Stomach smooth muscle (tissue), 2 donors: Measurements from ENCODE around the gene TNS4.
A peak's percentile ranks its signal among the peaks of the same experiment; 100 is the strongest.

Source experiments
- H3K27ac ChIP-seq: one replicate; pipeline ENCODE4 v1.7.0; 2013; ENCODE audit warnings: mild to moderate bottlenecking, low read length, inconsistent platforms
- H3K27me3 ChIP-seq, 2 donors: one replicate each; pipeline ENCODE4 v1.7.0; 2013; ENCODE audit warnings: low read length in 2 of 2; ENCODE audit not compliant: insufficient read depth in 2 of 2, control insufficient read depth in 1 of 2
- H3K36me3 ChIP-seq, 2 donors: one replicate each; pipeline ENCODE4 v1.7.0; 2013; ENCODE audit warnings: low read length in 2 of 2; ENCODE audit not compliant: control insufficient read depth in 2 of 2, insufficient read depth in 2 of 2
- H3K4me1 ChIP-seq: one replicate; pipeline ENCODE4 v1.7.0; 2013; ENCODE audit warnings: low read length; ENCODE audit not compliant: control insufficient read depth, insufficient read depth
- H3K4me3 ChIP-seq, 2 donors: one replicate each; pipeline ENCODE4 v1.7.0; 2013; ENCODE audit warnings: low read length in 2 of 2
- H3K9ac ChIP-seq, 2 donors: one replicate each; pipeline ENCODE4 v1.7.0; 2013; ENCODE audit warnings: low read length in 2 of 2, mild to moderate bottlenecking in 1 of 2
- H3K9me3 ChIP-seq, 2 donors: one replicate each; pipeline ENCODE4 v1.7.0; 2013; ENCODE audit warnings: low read length in 2 of 2; ENCODE audit not compliant: control insufficient read depth in 2 of 2
- donor health status: healthy.
- donor health status: Pancreatic carcinoma.

The TNS4 gene

DNA sequence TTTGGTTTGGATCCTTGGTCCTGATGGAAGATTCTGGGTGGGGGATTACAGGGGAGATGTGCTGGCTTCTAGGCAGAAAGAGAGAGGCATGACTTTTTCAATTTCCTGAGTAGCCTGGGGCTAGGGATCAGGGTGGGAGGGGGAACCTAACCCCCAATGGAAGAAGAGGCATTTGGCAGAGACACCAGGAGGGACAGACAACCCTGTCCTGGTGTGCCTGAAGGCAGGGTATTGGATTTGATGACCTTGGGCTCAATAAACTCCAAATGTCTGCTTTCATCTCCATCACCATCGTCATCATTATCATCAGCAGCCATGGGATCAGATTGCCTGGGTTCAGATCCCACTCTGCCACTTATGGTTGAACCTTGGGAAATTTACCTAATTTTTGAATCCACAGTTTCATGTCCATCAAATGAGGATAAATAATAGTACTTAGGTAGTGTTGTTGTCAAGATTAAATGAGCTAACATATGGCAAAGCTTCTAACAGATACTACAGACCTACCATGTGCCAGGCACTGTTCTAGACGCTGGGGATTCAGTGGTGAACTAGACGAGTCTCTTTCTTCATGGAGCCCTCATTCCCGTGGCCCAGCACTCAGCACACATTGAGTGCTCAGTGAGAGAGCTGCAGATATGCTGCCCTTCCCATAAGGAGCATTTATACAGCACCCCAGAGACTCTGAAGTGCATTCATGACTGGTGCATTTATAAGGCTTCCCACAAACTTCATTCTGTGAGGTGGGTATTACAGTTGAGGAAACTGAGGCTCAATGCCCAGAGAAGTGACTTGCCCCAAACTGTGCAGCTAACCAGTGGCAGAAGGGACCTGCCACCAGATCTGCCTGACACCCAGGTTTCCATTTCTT, 31.4 kb downstream of the TNS4 start:
- H3K9me3 ChIP-seq: no peaks in the 10 kb centered on the region
- H3K27me3 ChIP-seq: no peaks in the 10 kb centered on the region
- H3K4me3 ChIP-seq: no peak overlapping the region
- peaks cover 47% of the 10 kb centered on the region for H3K4me1 ChIP-seq
- no peak overlapping the region for H3K9ac ChIP-seq
- no peaks in the 10 kb centered on the region for H3K36me3 ChIP-seq
- H3K27ac ChIP-seq: peak overlapping the region; percentile 93

GRCh38 chr17:40468560-40468959, 32.9 kb downstream of the TNS4 start:
- Histone ChIP-seq H3K9me3 (no peaks in the 10 kb centered on the region), H3K4me3 (no peak overlapping the region), H3K27ac (no peak overlapping the region), H3K36me3 (no peaks in the 10 kb centered on the region), H3K27me3 (no peaks in the 10 kb centered on the region), H3K4me1 (peaks cover 40% of the 10 kb centered on the region), H3K9ac (no peak overlapping the region)

DNA sequence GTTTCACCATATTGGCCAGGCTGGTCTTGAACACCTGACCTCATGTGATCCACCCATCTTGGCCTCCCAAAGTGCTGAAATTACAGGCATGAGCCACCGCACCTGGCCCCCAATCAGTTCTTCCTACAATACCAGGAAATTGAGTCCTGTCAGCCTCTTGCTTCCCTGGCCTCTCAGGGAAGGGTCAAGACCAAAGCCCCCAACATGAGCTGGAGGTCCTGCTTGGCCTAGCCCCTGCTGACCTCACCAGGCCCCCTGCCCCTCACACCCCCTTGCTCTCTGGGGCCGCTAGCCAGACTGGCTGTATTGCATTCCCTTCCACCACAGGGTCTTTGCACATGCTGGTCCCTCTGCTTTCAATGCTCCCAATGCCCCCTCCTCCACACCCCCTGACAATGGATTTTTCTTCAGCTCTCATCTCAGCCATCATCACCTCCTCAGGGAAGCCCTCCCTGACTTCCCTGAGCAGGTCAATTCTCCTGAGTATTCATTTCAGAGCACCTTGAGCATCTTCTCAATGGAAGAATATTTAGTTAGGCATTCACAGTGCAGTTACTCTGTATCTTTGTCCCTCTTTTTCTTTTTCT, 34.0 kb downstream of the TNS4 start:
- Histone ChIP-seq H3K9me3 (no peaks in the 10 kb centered on the region), H3K9ac (no peak overlapping the region), H3K27ac (no peak overlapping the region), H3K4me3 (no peak overlapping the region), H3K36me3 (no peaks in the 10 kb centered on the region), H3K27me3 (no peaks in the 10 kb centered on the region), H3K4me1 (peaks cover 39% of the 10 kb centered on the region)

DNA sequence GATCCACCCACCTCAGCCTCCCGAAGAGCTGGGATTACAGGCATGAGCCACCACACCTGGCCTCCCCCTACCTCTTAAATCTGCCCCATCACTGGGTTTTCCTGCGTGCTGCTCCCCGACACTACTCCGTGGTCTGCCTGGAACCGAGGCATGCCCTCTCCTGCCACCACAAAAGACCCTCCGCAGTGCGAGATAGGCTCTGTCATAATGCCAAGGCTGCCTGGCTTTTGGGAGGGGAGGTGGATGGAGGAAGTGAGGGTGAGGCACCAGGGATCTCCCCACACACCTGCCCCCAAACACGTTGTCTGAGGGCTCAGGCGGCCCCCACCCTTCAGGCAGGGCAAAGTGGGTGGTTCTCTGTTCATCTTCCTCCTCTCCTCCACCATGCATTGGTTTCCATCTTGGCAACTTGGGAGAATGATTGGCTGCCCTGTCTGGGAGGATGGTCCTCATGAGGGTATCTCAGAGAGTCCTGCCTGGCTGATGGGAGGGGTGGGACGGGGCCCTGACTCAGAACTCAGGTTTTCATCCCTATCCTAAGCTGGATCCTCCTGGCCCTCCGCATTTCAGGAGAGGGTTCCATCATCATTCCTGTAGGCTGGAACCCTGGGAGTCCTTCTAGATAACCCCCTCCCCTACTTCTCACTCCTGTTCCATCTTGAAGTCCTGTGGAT, 35.0 kb downstream of the TNS4 start:
- H3K27ac ChIP-seq: no peak overlapping the region
- H3K4me3 ChIP-seq: no peak overlapping the region
- no peaks in the 10 kb centered on the region for H3K36me3 ChIP-seq
- no peaks in the 10 kb centered on the region for H3K27me3 ChIP-seq
- no peaks in the 10 kb centered on the region for H3K9me3 ChIP-seq
- H3K9ac ChIP-seq: no peak overlapping the region
- H3K4me1 ChIP-seq: peaks cover 39% of the 10 kb centered on the region

GRCh38 chr17:40464392-40464855, 37.0 kb downstream of the TNS4 start:
- H3K27ac ChIP-seq: no peak overlapping the region
- H3K36me3 ChIP-seq: no peaks in the 10 kb centered on the region
- H3K27me3 ChIP-seq: no peaks in the 10 kb centered on the region
- H3K9ac ChIP-seq: no peak overlapping the region
- H3K4me3 ChIP-seq: no peak overlapping the region
- H3K9me3 ChIP-seq: no peaks in the 10 kb centered on the region
- H3K4me1 ChIP-seq: peaks cover 45% of the 10 kb centered on the region

- H3K36me3 ChIP-seq: peaks cover under 1% of the 10 kb centered on the region in 2 donors
- H3K9ac ChIP-seq: no peak overlapping the region
- no peaks in the 10 kb centered on the region for H3K9me3 ChIP-seq
- peaks cover 57% of the 10 kb centered on the region for H3K4me1 ChIP-seq
- no peak overlapping the region for H3K4me3 ChIP-seq
- peak overlapping the region; percentile 77 for H3K27ac ChIP-seq
- H3K27me3 ChIP-seq: no peaks in the 10 kb centered on the region
Observed at GRCh38 chr17:40463122-40463550, 38.3 kb downstream of the TNS4 start.

DNA sequence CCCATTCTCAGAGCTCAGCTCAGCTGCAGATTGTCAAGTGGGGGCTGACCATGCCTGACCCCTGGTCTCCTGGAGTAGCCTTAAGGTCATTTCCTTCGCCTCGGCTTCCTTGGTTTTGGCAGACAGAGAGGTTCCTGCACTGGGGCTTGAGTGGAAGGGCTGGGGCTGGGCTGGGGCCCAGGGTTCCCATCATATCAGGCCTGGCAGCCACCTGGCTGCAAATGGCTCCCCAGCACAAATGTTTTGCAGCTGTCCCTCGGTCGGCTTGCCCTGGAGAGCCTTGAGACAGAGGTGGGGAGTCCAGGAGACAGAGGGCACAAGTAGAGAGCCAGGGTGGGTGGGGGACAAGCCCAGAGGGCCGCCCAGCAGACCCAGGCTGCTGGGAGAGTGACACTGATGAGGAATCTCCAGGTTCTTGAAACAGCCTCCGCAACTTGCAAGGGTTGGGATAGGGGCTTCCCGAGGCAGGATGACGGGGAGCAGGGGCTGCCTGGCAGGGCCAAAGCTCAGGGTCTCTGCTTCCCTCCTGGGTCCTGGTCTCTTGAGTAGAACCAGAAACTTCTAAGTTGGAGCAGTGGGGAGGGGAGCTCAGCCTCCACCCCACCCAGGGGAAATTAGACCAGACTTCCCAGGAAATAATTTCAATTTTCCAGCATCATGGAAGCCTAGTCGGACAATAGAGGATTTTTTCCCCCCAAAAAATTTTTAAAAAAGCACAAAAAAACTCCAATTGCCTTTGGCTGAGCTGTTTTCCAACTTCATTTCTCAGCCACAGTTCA, 38.9 kb downstream of the TNS4 start:
- Histone ChIP-seq H3K9me3 (no peaks in the 10 kb centered on the region), H3K4me3 (peak overlapping the region in 1 of 2 donors; percentile 3), H3K9ac (peak overlapping the region; percentile 5 to 36), H3K27ac (peak overlapping the region; percentile 77), H3K4me1 (peaks cover 63% of the 10 kb centered on the region), H3K27me3 (no peaks in the 10 kb centered on the region), H3K36me3 (peaks cover 2 to 6% of the 10 kb centered on the region in 2 donors)

DNA sequence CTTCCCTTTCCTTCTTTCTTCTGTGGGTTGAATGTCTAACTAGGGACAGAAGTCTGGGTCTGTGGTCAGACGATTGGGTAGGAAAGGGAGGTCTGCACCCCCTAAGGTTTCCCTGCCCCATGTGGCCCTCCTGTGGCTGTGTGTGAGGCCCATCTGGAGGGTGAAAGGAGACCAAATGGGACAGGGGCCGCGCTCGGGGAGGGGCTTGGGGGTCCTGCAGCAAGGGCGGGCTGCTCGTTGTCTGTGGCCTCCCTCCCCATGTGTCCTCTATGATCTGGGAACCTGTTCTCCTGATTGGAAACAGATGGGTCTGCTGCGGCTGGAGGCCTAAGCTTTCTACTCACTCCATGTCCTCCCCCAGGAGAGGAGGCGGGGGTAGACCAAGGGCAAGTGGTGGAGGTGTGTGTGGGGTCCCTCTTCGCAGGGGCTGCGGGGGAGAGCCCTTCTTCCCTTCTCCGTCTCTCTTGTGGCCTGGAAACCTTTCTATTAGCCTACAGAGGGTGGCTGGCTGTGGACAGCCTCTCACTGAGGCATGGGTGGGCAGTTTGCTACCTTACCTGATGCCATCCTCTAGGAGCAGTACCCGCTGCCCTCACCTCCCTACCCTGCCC, 39.6 kb downstream of the TNS4 start:
- Histone ChIP-seq H3K36me3 (peaks cover 8 to 13% of the 10 kb centered on the region in 2 donors), H3K4me3 (peak overlapping the region in 1 of 2 donors; percentile 3), H3K4me1 (peaks cover 70% of the 10 kb centered on the region), H3K9me3 (no peaks in the 10 kb centered on the region), H3K27ac (peak overlapping the region; percentile 77), H3K27me3 (no peaks in the 10 kb centered on the region), H3K9ac (peak overlapping the region; percentile 5 to 13)

GRCh38 chr17:40460968-40461731, 40.3 kb downstream of the TNS4 start:
- Histone ChIP-seq H3K36me3 (peaks cover 15 to 19% of the 10 kb centered on the region in 2 donors), H3K4me3 (no peak overlapping the region), H3K27ac (peak overlapping the region; percentile 77), H3K27me3 (no peaks in the 10 kb centered on the region), H3K9me3 (no peaks in the 10 kb centered on the region), H3K9ac (peak overlapping the region in 1 of 2 donors; percentile 29), H3K4me1 (peaks cover 77% of the 10 kb centered on the region)
